WTC11 (cell line): ENCODE data around the gene DHRSX. TPM values are rescaled to one million over a fixed set of nuclear protein-coding genes. Genes with fewer than 3 reads are reported as not detected.

Experiments
- ATAC-seq: fragments of 200-7000 bp; cut with Tn5 transposase; 2 replicates; pipeline ENCODE4 v1.10.0; 2021; ENCODE audit warnings: mild to moderate bottlenecking, moderate library complexity
- CTCF ChIA-PET: fragments of 300-600 bp; sonication (Branson Sonifier 250); formaldehyde crosslinking; loops from one replicate; lab custom pipeline; 2021; ENCODE audit warnings: antibody characterized with exemption; lab: Charles Lee
- POLR2A ChIA-PET: fragments of 350-600 bp; sonication (Branson Sonifier 250); formaldehyde crosslinking; loops from one replicate; lab custom pipeline; 2021; ENCODE audit warnings: antibody characterized with exemption; lab: Charles Lee
- DNase-seq: peaks from one replicate; pipeline ENCODE4 v3.0.0; 2021; ENCODE audit warnings: low spot score
- H3K27ac Mint-ChIP-seq: 2 replicates; pipeline ENCODE4 v1.8.0; 2021; ENCODE audit warnings: mixed read lengths
- H3K27me3 Mint-ChIP-seq: 2 replicates; pipeline ENCODE4 v1.8.0; 2021; ENCODE audit warnings: low read depth, mild to moderate bottlenecking, moderate library complexity, mixed read lengths
- H3K36me3 Mint-ChIP-seq: 2 replicates; pipeline ENCODE4 v1.8.0; 2021; ENCODE audit warnings: mixed read lengths
- H3K4me1 Mint-ChIP-seq: 2 replicates; pipeline ENCODE4 v1.8.0; 2022; ENCODE audit warnings: mixed read lengths
- H3K4me3 Mint-ChIP-seq: 2 replicates; pipeline ENCODE4 v1.8.0; 2021; ENCODE audit warnings: mild to moderate bottlenecking, moderate library complexity, mixed read lengths
- H3K9me3 Mint-ChIP-seq: 2 replicates; pipeline ENCODE4 v1.8.0; 2021; ENCODE audit warnings: mixed read lengths
- AR ChIP-seq: fragments of 250-450 bp; sonication (Bioruptor Pico); IDR thresholded peaks from 2 replicates; pipeline ENCODE4 v1.9.0; 2021; ENCODE audit warnings: mild to moderate bottlenecking
- ESRRA ChIP-seq: sonication (generic); formaldehyde crosslinking; IDR thresholded peaks from 2 replicates; pipeline ENCODE4 v1.8.1; 2022; ENCODE audit warnings: mild to moderate bottlenecking, missing genetic modification reagents, borderline replicate concordance
- FOXK1 ChIP-seq: sonication (generic); formaldehyde crosslinking; IDR thresholded peaks from 2 replicates; pipeline ENCODE4 v1.8.0; 2022; ENCODE audit warnings: mild to moderate bottlenecking, moderate library complexity, missing genetic modification reagents
- FOXP1 ChIP-seq: sonication (generic); formaldehyde crosslinking; IDR thresholded peaks from 2 replicates; pipeline ENCODE4 v1.8.0; 2022; ENCODE audit warnings: missing genetic modification reagents, mild to moderate bottlenecking, moderate library complexity, borderline replicate concordance
- HMGA2 ChIP-seq: fragments of 250-450 bp; sonication (Bioruptor Pico); IDR thresholded peaks from 2 replicates; pipeline ENCODE4 v1.4.0; 2021; ENCODE audit warnings: mild to moderate bottlenecking, moderate library complexity
- MYBL2 ChIP-seq: sonication (generic); formaldehyde crosslinking; IDR thresholded peaks from 2 replicates; pipeline ENCODE4 v1.8.1; 2023; ENCODE audit warnings: mild to moderate bottlenecking, moderate library complexity, missing genetic modification reagents
- OVOL2 ChIP-seq: fragments of 250-450 bp; sonication (Bioruptor Pico); IDR thresholded peaks from 2 replicates; pipeline ENCODE4 v1.9.0; 2021; ENCODE audit warnings: mild to moderate bottlenecking, borderline replicate concordance
- RELA ChIP-seq: sonication (generic); formaldehyde crosslinking; IDR thresholded peaks from 2 replicates; pipeline ENCODE4 v1.8.1; 2022; ENCODE audit warnings: missing genetic modification reagents, mild to moderate bottlenecking, borderline replicate concordance
- RORB ChIP-seq: fragments of 250-450 bp; sonication (Bioruptor Pico); IDR thresholded peaks from 2 replicates; pipeline ENCODE4 v1.9.0; 2021; ENCODE audit warnings: mild to moderate bottlenecking
- SOX15 ChIP-seq: fragments of 250-450 bp; sonication (Bioruptor Pico); IDR thresholded peaks from 2 replicates; pipeline ENCODE4 v1.9.0; 2021; ENCODE audit warnings: mild to moderate bottlenecking
- STAT6 ChIP-seq: sonication (generic); formaldehyde crosslinking; conservative IDR thresholded peaks from 2 replicates; pipeline ENCODE4 v1.8.1; 2023; ENCODE audit warnings: mild to moderate bottlenecking, low read depth, missing genetic modification reagents, moderate library complexity
- TCF7 ChIP-seq: sonication (generic); formaldehyde crosslinking; IDR thresholded peaks from 2 replicates; pipeline ENCODE4 v1.8.0; 2022; ENCODE audit warnings: mild to moderate bottlenecking, low read depth, missing genetic modification reagents, moderate library complexity
- ZNF121 ChIP-seq: sonication (generic); formaldehyde crosslinking; IDR thresholded peaks from 2 replicates; pipeline ENCODE4 v1.8.0; 2023; ENCODE audit warnings: missing genetic modification reagents
- ZNF219 ChIP-seq: sonication (generic); formaldehyde crosslinking; IDR thresholded peaks from 2 replicates; pipeline ENCODE4 v1.8.0; 2023; ENCODE audit warnings: missing genetic modification reagents, mild to moderate bottlenecking, borderline replicate concordance
- ZNF425 ChIP-seq: fragments of 250-450 bp; sonication (Bioruptor Pico); conservative IDR thresholded peaks from 2 replicates; pipeline ENCODE4 v1.9.0; 2021; ENCODE audit warnings: mild to moderate bottlenecking
- total RNA-seq: library from RNA; stranded (reverse); gene quantifications from 3 replicates; pipeline ENCODE4 v1.2.3, GENCODE V29; 2021
- TF ChIP-seq, protein P1 (sequence below): fragments of 250-450 bp; sonication (Bioruptor Pico); IDR thresholded peaks from 2 replicates; pipeline ENCODE4 v1.9.0; 2021; ENCODE audit warnings: mild to moderate bottlenecking, borderline replicate concordance
- TF ChIP-seq, protein P2 (sequence below): sonication (generic); formaldehyde crosslinking; conservative IDR thresholded peaks from 2 replicates; pipeline ENCODE4 v1.8.1; 2022; ENCODE audit warnings: mild to moderate bottlenecking, missing genetic modification reagents

Gene DHRSX
- total RNA-seq, 1 experiment from 2014 or later, result 28.2 TPM

DNA sequence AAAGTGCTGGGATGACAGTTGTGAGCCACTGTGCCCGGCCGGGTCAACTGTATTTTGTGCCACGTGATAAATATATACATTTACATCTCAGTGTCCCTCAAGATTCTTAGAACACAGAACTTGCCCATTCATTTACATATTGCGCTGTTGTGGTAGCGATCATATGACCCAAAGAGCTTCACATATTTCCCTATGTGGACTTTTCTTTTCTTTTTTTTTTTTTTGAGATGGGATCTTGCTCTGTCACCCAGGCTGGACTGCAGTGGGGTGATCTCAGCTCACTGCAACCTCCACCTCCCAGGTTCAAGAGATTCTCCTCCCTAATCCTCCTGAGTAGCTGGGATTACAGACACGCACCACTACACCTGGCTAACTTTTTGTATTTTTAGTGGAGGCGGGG lies 180.7 kb downstream of the DHRSX start:
- no peak overlapping the region for H3K4me3 Mint-ChIP-seq
- ChIA-PET POLR2A (no interaction called here), CTCF (no interaction called here)
- no peaks in the 10 kb centered on the region for H3K27me3 Mint-ChIP-seq
- ATAC-seq (no peak), DNase-seq (no peak)
- no peak overlapping the region for H3K27ac Mint-ChIP-seq
- peaks cover 14% of the 10 kb centered on the region for H3K9me3 Mint-ChIP-seq
- TF ChIP-seq, protein P1, sequence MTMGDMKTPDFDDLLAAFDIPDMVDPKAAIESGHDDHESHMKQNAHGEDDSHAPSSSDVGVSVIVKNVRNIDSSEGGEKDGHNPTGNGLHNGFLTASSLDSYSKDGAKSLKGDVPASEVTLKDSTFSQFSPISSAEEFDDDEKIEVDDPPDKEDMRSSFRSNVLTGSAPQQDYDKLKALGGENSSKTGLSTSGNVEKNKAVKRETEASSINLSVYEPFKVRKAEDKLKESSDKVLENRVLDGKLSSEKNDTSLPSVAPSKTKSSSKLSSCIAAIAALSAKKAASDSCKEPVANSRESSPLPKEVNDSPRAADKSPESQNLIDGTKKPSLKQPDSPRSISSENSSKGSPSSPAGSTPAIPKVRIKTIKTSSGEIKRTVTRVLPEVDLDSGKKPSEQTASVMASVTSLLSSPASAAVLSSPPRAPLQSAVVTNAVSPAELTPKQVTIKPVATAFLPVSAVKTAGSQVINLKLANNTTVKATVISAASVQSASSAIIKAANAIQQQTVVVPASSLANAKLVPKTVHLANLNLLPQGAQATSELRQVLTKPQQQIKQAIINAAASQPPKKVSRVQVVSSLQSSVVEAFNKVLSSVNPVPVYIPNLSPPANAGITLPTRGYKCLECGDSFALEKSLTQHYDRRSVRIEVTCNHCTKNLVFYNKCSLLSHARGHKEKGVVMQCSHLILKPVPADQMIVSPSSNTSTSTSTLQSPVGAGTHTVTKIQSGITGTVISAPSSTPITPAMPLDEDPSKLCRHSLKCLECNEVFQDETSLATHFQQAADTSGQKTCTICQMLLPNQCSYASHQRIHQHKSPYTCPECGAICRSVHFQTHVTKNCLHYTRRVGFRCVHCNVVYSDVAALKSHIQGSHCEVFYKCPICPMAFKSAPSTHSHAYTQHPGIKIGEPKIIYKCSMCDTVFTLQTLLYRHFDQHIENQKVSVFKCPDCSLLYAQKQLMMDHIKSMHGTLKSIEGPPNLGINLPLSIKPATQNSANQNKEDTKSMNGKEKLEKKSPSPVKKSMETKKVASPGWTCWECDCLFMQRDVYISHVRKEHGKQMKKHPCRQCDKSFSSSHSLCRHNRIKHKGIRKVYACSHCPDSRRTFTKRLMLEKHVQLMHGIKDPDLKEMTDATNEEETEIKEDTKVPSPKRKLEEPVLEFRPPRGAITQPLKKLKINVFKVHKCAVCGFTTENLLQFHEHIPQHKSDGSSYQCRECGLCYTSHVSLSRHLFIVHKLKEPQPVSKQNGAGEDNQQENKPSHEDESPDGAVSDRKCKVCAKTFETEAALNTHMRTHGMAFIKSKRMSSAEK (CRISPR knock-in tag), result no peak
- TF ChIP-seq HMGA2 (CRISPR knock-in tag) (no peak), MYBL2 (no peak), STAT6 (CRISPR knock-in tag) (no peak), OVOL2 (CRISPR knock-in tag) (no peak), ZNF425 (CRISPR knock-in tag) (no peak), ZNF121 (CRISPR knock-in tag) (no peak), ESRRA (CRISPR knock-in tag) (no peak), RORB (CRISPR knock-in tag) (no peak), SOX15 (CRISPR knock-in tag) (no peak), FOXP1 (CRISPR knock-in tag) (no peak), AR (CRISPR knock-in tag) (no peak), ZNF219 (CRISPR knock-in tag) (no peak), FOXK1 (CRISPR knock-in tag) (no peak), TCF7 (CRISPR knock-in tag) (no peak), RELA (no peak)
- TF ChIP-seq, protein P2, sequence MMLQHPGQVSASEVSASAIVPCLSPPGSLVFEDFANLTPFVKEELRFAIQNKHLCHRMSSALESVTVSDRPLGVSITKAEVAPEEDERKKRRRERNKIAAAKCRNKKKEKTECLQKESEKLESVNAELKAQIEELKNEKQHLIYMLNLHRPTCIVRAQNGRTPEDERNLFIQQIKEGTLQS (CRISPR knock-in tag), result no peak
- peaks cover 5% of the 10 kb centered on the region for H3K4me1 Mint-ChIP-seq
- peaks cover 21% of the 10 kb centered on the region for H3K36me3 Mint-ChIP-seq
